ENCODE results near the gene TBC1D19. TPM values are rescaled to one million over a fixed set of nuclear protein-coding genes. Genes with fewer than 3 reads are reported as not detected.

The TBC1D19 gene
- polyA plus RNA-seq, 5 donors, result 12.2 to 24.8 (median 19.8) TPM

Other genes starting within 250 kb of the TBC1D19 start
- 1 to 10 TPM in 1 of 5 donors, under 1 TPM in 3, not detected in 1; 0.09 to 3.7 (median 0.21) TPM for gene CCKAR, start 93.6 kb upstream of the TBC1D19 start, polyA plus RNA-seq (ENCODE audit: insufficient read depth in 1 of 5, insufficient read length in 5 of 5, low replicate concordance in 1 of 5)